Left forelimb (tissue), 1 donor: ENCODE results near the gene CEP44.
"Not testable (repeated sequence)": the region's sequence is repeated elsewhere in the genome, so short reads cannot be mapped to it uniquely, and the experiment has no call there.

Experiments
- DNase-seq: peaks from one replicate; pipeline ENCODE4 v3.0.0-alpha.2; 2018; ENCODE audit warnings: low spot score

CEP44 gene

GRCh38 chr4:174278467-174278866, 5.2 kb upstream of the CEP44 start:
- DNase-seq = no peak

GRCh38 chr4:174279433-174280155, 4.1 kb upstream of the CEP44 start:
- DNase-seq = no peak

GRCh38 chr4:174281182-174281737, 2.5 kb upstream of the CEP44 start:
- DNase-seq = no peak

- no peak for DNase-seq
Observed at GRCh38 chr4:174281901-174282300, 1.8 kb upstream of the CEP44 start.

GRCh38 chr4:174282836-174283506, 740 bp upstream of the CEP44 start:
- DNase-seq = peak; percentile 85

- DNase-seq = no peak
Observed at GRCh38 chr4:174284487-174284886, 776 bp downstream of the CEP44 start.

GRCh38 chr4:174286870-174287269, 3.2 kb downstream of the CEP44 start:
- DNase-seq = no peak

GRCh38 chr4:174292473-174292872, 8.8 kb downstream of the CEP44 start:
- DNase-seq = no peak

- DNase-seq = not testable (repeated sequence)
Observed at GRCh38 chr4:174294641-174295040, 10.9 kb downstream of the CEP44 start.

- DNase-seq = not testable (repeated sequence)
Observed at GRCh38 chr4:174295142-174295541, 11.4 kb downstream of the CEP44 start.

- no peak for DNase-seq
Observed at GRCh38 chr4:174303687-174304086, 20.0 kb downstream of the CEP44 start.

- no peak for DNase-seq
Observed at GRCh38 chr4:174304664-174305063, 21.0 kb downstream of the CEP44 start.

GRCh38 chr4:174305961-174306360, 22.2 kb downstream of the CEP44 start:
- DNase-seq = no peak

GRCh38 chr4:174307694-174308093, 24.0 kb downstream of the CEP44 start:
- DNase-seq = no peak

- DNase-seq = no peak
Observed at GRCh38 chr4:174312993-174313392, 29.3 kb downstream of the CEP44 start.

- DNase-seq = no peak
Observed at GRCh38 chr4:174314274-174314673, 30.6 kb downstream of the CEP44 start.

GRCh38 chr4:174314770-174315169, 31.1 kb downstream of the CEP44 start:
- no peak for DNase-seq

- DNase-seq = no peak
Observed at GRCh38 chr4:174316546-174316945, 32.8 kb downstream of the CEP44 start.

GRCh38 chr4:174316954-174317353, 33.2 kb downstream of the CEP44 start:
- DNase-seq = no peak

GRCh38 chr4:174317531-174317930, 33.8 kb downstream of the CEP44 start:
- no peak for DNase-seq

- DNase-seq = no peak
Observed at GRCh38 chr4:174318829-174319764, 35.4 kb downstream of the CEP44 start.

- DNase-seq = no peak
Observed at GRCh38 chr4:174320494-174321199, 36.9 kb downstream of the CEP44 start.
